Body of pancreas (tissue), 4 donors: ENCODE measurements around the gene IFT80.

Experiments
- CTCF ChIP-seq, 7 experiments: fragments of 450-650 bp in 4 of 7; fragments of 200-600 bp in 3 of 7; sonication (generic) in 3 of 7; IDR thresholded peaks; one replicate each; pipeline ENCODE4 v1.5.1; 2016 to 2019; ENCODE audit warnings: antibody characterized with exemption in 7 of 7
- POLR2A ChIP-seq, 3 donors: fragments of 450-650 bp; IDR thresholded peaks; one replicate each; pipeline ENCODE4 v1.6.1; 2016; ENCODE audit warnings: antibody characterized with exemption in 3 of 3, mild to moderate bottlenecking in 2 of 3

DNA sequence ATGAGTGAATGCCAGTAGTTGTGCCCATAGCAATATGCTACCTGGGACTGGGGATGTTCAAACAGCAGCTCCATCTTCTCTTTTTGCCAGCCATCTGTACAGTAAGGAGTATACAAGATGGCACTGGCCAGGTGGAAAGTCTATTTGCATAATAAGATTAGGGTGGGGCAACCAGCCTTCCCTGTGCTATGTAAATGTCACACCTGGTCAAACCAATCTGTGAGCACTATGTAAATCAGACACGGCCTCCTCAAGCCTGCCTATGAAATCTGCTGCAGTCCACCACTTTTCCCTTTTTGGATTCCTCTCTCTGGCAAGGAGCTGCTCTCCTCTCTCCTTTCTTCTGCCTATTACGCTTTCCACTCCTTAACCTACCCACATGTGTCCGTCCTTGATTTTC is 120.8 kb downstream of the IFT80 start:
- TF ChIP-seq POLR2A (IDR thresholded peaks at IDR 0.05) (no peak), CTCF (IDR thresholded peaks at IDR 0.05) (no peak)
